ENCODE data around the gene RAB1A. TPM values are rescaled to one million over a fixed set of nuclear protein-coding genes. Genes with fewer than 3 reads are reported as not detected.

RAB1A gene
- total RNA-seq = 128 and 153 TPM in 2 replicates

DNA sequence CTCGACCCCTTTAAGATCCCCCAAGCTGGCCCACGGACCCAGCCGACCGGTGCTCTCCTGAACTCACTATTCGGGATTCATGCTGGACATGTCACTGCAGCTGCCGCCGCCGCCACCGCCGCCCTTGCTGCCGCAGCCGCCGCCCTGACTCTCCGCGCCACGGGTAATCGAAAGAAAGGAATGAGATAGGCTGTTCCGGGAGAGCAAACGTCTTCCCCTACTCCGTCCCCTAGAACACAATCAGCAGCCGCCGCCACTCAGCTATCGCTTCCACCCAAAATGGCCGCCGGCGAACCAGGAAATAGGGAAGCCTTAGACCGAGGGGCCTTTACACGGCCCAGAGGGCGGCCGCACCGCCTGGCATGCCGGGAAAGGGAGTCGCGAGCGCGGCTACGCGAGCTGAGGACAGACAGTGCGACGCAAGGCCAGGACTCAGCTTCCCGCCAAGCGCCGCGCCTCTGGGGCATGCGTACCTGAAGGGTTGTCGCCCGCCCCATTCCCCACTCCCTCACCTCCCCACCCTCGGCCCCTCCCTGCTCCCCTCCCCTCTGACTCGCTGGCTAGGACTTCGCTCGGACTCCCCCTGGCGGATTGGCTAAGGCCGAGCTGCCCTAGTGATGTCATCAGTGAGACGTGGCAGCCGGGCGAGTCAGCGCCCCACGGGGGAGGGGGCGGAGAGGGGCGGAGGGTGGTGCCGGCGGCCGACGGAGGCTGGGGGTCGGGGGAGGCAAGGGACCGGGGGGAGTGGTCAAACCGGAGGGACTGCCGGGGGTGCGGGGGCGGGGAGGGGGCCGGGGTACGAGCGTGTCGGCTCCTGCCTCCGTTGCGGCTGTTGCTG is at the start of gene RAB1A:
Gene RAB1A, minus strand, starts transcription at position 281 of the 838 bp plus-strand sequence. Its CDS starts 191 bp downstream, at position 90.

DNA sequence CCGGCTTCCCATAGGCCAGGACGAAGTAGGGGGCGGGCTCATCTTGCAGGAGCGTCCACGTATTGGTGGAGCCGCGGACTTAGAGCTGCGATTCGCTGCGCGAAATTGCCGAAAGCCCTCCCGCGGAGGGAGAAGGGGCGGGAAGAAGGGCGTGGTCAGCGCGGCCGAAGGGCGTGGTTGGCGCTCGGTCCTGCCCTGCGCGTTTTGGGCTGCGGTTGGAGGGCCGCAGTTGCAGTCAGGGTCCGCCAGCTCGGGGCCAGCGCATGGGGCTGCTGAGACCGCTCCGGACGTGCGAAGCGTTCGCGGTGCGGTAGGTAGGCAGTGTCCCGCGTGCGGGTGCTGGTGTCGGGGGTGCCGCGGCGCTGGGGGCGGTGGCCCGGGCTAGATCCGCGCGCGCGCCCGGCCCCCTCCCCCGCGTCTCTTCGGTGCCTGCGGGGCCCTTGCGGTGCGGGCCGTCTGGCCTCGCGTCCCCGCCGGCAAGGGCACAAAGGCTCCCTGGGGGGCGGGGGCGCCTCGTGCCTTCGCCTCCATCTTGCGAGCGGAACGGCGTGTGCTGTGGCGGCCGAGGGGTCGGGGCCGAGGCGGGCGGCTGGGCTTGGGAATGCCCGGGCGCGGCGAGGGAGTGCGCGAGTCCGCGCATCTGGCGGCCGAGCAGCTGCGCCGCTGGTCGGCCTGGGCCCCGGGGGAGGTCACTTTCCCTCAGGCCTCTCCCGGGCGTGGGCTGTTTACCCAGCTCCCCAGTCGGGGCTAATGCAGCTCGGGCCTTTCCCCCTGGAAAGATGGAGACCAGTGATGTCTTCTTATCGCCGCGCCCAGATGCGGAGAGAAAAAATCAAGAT is 73.5 kb downstream of the RAB1A start, which contains the start of gene CEP68:
Gene CEP68, plus strand, starts transcription at position 202 of the 839 bp plus-strand sequence. CDS start 13,029 bp downstream, outside the sequence.

Small RNAs within 50 kb of the gene (small RNA-seq; reads per million reads assigned to genes)
- not detected for gene RF00090

Other genes with a start within 250 kb of the RAB1A start
- 5.1 and 16.2 TPM in 2 replicates for gene SLC1A4, start 140.7 kb downstream of the RAB1A start, total RNA-seq
- gene CEP68, start 73.7 kb downstream of the RAB1A start, total RNA-seq = 18.5 and 29.7 TPM in 2 replicates
- gene ACTR2, start 97.7 kb upstream of the RAB1A start, total RNA-seq = 256 TPM in 2 replicates

Measured in thoracic aorta endothelial cell (primary cell).